ENCODE measurements around the gene BNIP3. TPM values are rescaled to one million over a fixed set of nuclear protein-coding genes. Genes with fewer than 3 reads are reported as not detected.

Gene BNIP3
- total and polyA plus RNA-seq, 2 of the 8 experiments (the other 6 are each of a cell fraction or from before 2014, with no cell fraction given): 25.8 to 58.9 TPM

- no peak for TF ChIP-seq RAD21 (IDR thresholded peaks at IDR 0.05 in 1 of 2, conservative IDR thresholded peaks at IDR 0.05 in 1 of 2; ENCODE audit: low read depth in 2 of 2, low read length in 2 of 2)
- TF ChIP-seq, protein P1, sequence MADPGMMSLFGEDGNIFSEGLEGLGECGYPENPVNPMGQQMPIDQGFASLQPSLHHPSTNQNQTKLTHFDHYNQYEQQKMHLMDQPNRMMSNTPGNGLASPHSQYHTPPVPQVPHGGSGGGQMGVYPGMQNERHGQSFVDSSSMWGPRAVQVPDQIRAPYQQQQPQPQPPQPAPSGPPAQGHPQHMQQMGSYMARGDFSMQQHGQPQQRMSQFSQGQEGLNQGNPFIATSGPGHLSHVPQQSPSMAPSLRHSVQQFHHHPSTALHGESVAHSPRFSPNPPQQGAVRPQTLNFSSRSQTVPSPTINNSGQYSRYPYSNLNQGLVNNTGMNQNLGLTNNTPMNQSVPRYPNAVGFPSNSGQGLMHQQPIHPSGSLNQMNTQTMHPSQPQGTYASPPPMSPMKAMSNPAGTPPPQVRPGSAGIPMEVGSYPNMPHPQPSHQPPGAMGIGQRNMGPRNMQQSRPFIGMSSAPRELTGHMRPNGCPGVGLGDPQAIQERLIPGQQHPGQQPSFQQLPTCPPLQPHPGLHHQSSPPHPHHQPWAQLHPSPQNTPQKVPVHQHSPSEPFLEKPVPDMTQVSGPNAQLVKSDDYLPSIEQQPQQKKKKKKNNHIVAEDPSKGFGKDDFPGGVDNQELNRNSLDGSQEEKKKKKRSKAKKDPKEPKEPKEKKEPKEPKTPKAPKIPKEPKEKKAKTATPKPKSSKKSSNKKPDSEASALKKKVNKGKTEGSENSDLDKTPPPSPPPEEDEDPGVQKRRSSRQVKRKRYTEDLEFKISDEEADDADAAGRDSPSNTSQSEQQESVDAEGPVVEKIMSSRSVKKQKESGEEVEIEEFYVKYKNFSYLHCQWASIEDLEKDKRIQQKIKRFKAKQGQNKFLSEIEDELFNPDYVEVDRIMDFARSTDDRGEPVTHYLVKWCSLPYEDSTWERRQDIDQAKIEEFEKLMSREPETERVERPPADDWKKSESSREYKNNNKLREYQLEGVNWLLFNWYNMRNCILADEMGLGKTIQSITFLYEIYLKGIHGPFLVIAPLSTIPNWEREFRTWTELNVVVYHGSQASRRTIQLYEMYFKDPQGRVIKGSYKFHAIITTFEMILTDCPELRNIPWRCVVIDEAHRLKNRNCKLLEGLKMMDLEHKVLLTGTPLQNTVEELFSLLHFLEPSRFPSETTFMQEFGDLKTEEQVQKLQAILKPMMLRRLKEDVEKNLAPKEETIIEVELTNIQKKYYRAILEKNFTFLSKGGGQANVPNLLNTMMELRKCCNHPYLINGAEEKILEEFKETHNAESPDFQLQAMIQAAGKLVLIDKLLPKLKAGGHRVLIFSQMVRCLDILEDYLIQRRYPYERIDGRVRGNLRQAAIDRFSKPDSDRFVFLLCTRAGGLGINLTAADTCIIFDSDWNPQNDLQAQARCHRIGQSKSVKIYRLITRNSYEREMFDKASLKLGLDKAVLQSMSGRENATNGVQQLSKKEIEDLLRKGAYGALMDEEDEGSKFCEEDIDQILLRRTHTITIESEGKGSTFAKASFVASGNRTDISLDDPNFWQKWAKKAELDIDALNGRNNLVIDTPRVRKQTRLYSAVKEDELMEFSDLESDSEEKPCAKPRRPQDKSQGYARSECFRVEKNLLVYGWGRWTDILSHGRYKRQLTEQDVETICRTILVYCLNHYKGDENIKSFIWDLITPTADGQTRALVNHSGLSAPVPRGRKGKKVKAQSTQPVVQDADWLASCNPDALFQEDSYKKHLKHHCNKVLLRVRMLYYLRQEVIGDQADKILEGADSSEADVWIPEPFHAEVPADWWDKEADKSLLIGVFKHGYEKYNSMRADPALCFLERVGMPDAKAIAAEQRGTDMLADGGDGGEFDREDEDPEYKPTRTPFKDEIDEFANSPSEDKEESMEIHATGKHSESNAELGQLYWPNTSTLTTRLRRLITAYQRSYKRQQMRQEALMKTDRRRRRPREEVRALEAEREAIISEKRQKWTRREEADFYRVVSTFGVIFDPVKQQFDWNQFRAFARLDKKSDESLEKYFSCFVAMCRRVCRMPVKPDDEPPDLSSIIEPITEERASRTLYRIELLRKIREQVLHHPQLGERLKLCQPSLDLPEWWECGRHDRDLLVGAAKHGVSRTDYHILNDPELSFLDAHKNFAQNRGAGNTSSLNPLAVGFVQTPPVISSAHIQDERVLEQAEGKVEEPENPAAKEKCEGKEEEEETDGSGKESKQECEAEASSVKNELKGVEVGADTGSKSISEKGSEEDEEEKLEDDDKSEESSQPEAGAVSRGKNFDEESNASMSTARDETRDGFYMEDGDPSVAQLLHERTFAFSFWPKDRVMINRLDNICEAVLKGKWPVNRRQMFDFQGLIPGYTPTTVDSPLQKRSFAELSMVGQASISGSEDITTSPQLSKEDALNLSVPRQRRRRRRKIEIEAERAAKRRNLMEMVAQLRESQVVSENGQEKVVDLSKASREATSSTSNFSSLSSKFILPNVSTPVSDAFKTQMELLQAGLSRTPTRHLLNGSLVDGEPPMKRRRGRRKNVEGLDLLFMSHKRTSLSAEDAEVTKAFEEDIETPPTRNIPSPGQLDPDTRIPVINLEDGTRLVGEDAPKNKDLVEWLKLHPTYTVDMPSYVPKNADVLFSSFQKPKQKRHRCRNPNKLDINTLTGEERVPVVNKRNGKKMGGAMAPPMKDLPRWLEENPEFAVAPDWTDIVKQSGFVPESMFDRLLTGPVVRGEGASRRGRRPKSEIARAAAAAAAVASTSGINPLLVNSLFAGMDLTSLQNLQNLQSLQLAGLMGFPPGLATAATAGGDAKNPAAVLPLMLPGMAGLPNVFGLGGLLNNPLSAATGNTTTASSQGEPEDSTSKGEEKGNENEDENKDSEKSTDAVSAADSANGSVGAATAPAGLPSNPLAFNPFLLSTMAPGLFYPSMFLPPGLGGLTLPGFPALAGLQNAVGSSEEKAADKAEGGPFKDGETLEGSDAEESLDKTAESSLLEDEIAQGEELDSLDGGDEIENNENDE (IDR thresholded peaks at IDR 0.05; ENCODE audit: insufficient replicate concordance, low read length): no peak
- TF ChIP-seq SP1 (IDR thresholded peaks at IDR 0.05; ENCODE audit: low read depth, low read length): no peak
- TF ChIP-seq BRCA1 (IDR thresholded peaks at IDR 0.05; ENCODE audit: low read depth, low read length): no peak
- no peak for TF ChIP-seq CEBPB (IDR thresholded peaks at IDR 0.05; ENCODE audit: low read depth, low read length)
- no peak for TF ChIP-seq CBX5 (IDR thresholded peaks at IDR 0.05; ENCODE audit: low read depth, low read length)
- no peak for TF ChIP-seq NANOG (IDR thresholded peaks at IDR 0.05; ENCODE audit: insufficient read depth, low read depth, low read length, poor library complexity, severe bottlenecking)
These were observed 17.3 kb upstream of the BNIP3 start (continued) for GRCh38 chr10:131998845-131999681.
